GM18873 (cell line): Measurements from ENCODE around the gene NOTCH3.

Experiments used
- ATAC-seq: cut with Tn5 transposase; IDR thresholded peaks from one replicate; pipeline ENCODE4 v1.9.1; 2021; ENCODE audit warnings: mild to moderate bottlenecking, moderate library complexity, moderate number of reproducible peaks; ENCODE audit not compliant: unreplicated experiment, low FRiP score

The NOTCH3 gene

GRCh38 chr19:15170345-15170744 lies 30.4 kb downstream of the NOTCH3 start:
- ATAC-seq, result no peak

GRCh38 chr19:15169541-15170285 lies 31.1 kb downstream of the NOTCH3 start:
- ATAC-seq, result no peak

GRCh38 chr19:15166700-15167099 lies 34.1 kb downstream of the NOTCH3 start:
- no peak for ATAC-seq

DNA sequence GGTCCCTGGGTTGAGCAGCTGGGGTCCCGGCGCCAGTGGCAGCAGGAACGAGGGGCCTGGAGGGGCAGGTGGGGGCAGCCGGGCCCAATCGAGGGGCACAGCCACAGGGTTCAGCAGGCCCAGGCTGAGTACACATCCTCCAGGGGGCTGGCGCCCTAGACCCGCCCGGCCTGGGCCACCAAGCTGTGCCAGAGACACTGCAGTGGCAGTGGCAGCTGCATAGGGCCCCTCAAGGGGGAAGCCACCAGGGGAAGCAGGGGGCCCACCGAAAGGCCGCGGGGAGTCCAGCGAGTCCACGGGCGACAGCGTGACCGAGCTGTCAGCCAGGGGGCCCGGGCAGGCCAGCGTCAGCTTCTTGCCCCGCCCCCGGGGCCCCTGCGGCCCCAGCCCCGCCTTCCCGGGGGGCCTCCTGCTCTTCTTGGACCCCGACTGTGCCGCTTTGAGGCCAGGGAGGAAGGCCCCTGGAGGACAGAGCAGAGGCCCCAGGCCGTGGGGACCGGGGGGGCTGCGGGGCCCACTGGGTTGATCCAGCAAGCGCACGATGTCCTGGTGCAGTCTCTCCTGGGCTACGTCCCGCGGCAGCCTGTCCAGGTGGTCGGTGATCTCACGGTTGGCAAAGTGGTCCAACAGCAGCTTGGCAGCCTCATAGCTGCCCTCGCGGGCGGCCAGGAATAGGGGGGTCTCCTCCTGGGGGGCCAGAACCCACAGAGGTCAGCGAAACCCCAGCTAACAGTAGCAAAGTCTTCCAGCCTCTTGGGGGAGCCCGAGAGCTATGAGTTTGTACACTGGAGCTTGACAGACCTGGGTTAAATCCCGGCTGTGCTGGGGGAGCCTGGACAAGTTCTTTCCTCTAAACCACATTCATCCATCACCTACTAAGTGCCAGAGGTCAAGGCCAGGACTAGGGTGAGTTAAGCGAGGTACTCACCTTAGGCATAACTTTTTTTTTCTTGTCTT lies 39.5 kb downstream of the NOTCH3 start:
- ATAC-seq, result no peak

- no peak for ATAC-seq
Measured at GRCh38 chr19:15159251-15159650, 41.5 kb downstream of the NOTCH3 start.

GRCh38 chr19:15156391-15156790 lies 44.4 kb downstream of the NOTCH3 start:
- no peak for ATAC-seq

GRCh38 chr19:15155296-15155695 lies 45.5 kb downstream of the NOTCH3 start:
- ATAC-seq, result no peak

GRCh38 chr19:15154002-15154612 lies 46.7 kb downstream of the NOTCH3 start:
- no peak for ATAC-seq

GRCh38 chr19:15149737-15150136 lies 51.1 kb downstream of the NOTCH3 start:
- ATAC-seq, result no peak

DNA sequence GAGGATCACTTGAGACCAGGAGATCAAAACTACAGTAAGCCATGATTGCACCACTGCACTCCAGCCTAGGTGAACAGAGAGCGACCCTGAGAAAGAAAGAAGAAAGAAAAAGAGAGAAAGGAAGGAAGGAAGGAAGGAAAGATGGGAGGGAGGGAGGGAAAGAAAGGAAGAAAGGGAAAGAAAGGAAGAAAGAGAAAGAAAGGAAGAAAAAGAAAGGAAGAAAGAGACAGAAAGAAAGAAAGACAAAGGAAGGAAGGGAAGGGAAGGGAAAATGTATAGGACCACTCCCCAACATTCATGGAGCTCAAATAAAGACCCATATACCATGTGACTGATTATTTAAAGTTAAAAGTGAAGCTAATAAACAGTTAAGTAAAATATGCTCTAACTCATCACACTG lies 53.7 kb downstream of the NOTCH3 start:
- no peak for ATAC-seq

- ATAC-seq, result no peak
Measured at GRCh38 chr19:15144046-15144646, 56.6 kb downstream of the NOTCH3 start.

- no peak for ATAC-seq
Measured at GRCh38 chr19:15142313-15142712, 58.5 kb downstream of the NOTCH3 start.

- no peak for ATAC-seq
Measured at GRCh38 chr19:15141143-15141542, 59.7 kb downstream of the NOTCH3 start.

- ATAC-seq, result no peak
Measured at GRCh38 chr19:15138427-15138826, 62.4 kb downstream of the NOTCH3 start.

DNA sequence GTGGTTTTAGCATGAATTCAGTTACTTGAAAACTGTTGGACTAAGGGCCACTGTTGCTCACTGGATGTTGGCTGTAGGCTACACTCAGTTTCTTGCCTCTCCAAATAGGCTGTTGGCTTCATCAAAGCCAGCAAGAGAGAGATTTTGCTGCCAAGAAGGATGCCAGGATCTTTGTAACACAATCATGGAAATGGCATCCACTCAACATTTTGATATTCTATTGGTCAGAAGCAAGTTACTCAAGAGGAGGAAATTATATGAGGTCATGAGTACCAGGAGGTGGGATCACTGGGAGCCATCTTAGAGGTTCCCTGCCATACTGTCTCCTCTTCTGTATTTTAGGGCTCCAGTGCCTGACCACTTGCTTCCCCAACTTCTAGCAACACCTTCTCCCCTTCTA lies 63.0 kb downstream of the NOTCH3 start:
- ATAC-seq, result no peak

- no peak for ATAC-seq
Measured at GRCh38 chr19:15136234-15136954, 64.4 kb downstream of the NOTCH3 start.

- ATAC-seq, result no peak
Measured at GRCh38 chr19:15129856-15130585, 70.8 kb downstream of the NOTCH3 start.

DNA sequence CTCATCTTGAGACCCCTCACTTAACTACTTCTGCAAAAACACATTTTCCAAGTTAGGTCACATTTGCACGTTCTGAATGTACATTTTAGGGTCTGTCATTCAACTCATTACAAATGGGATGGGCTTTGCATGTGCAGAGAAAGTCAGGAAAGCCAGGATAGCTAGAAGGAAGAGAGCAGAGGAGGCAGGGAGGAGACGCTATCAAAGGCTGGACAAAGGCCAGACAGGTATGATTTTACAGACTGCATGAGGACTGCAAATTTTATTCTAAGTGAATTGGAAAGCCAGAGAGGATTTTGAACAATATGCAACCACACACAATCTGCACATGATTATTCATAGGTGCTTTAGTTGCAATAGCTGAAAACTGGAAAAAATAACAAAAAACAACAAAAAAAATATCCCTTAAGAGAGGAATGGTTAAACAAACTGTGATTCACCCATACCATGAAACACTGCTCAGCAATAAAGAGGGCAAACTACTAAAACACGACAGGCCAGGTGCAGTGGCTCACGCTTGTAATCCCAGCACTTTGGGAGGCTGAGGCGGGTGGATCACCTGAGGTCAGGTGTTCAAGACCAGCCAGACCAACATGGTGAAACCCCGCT lies 72.5 kb downstream of the NOTCH3 start:
- no peak for ATAC-seq
